IMR-90 (cell line): ENCODE measurements around the gene MTRFR. TPM values are rescaled to one million over a fixed set of nuclear protein-coding genes. Genes with fewer than 3 reads are reported as not detected.

Source experiments
- ATAC-seq: fragments of 200-7000 bp; cut with Tn5 transposase; 2 replicates; pipeline ENCODE4 v1.9.1; 2020; ENCODE audit warnings: low read depth, mild to moderate bottlenecking, moderate library complexity
- BruUV-seq: library from RNA; stranded (reverse); fragments of 400-500 nt; replicated peaks from 2 replicates; lab custom pipeline; 2021; lab: Mats Ljungman, UMichigan
- CTCF ChIA-PET: fragments of 300-600 bp; formaldehyde crosslinking; extraction: SDS; loops from one replicate; lab custom pipeline; 2021; ENCODE audit warnings: antibody characterized with exemption; lab: Yijun Ruan, JAX
- POLR2A ChIA-PET: fragments of 300-600 bp; sonication (Branson Sonifier 250); formaldehyde crosslinking; loops from one replicate; lab custom pipeline; 2022; ENCODE audit warnings: antibody characterized with exemption; ENCODE audit not compliant: unreplicated experiment; lab: Charles Lee
- DNase-seq: peaks from one replicate; pipeline ENCODE4 v3.0.0; 2013
- H2AFZ ChIP-seq: replicated peaks from 2 replicates; pipeline ENCODE3; 2013; ENCODE audit warnings: low read length, mild to moderate bottlenecking; ENCODE audit not compliant: poor library complexity
- H2AK5ac ChIP-seq: 2 replicates; pipeline ENCODE4 v1.6.1; 2013; ENCODE audit warnings: low read depth, low read length, inconsistent platforms
- H2AK9ac ChIP-seq: replicated peaks from 2 replicates; pipeline ENCODE3; 2013; ENCODE audit warnings: mild to moderate bottlenecking, low read depth, low read length, moderate library complexity; ENCODE audit not compliant: poor library complexity
- H2BK120ac ChIP-seq: 2 replicates; pipeline ENCODE4 v1.6.1; 2013; ENCODE audit warnings: low read depth, low read length, inconsistent platforms
- H2BK15ac ChIP-seq: 3 replicates; pipeline ENCODE4 v1.6.1; 2013; ENCODE audit warnings: low read depth, low read length, inconsistent platforms
- H2BK20ac ChIP-seq: 2 replicates; pipeline ENCODE4 v1.6.1; 2013; ENCODE audit warnings: low read depth, mild to moderate bottlenecking, inconsistent platforms, low read length, moderate library complexity
- H2BK5ac ChIP-seq: 2 replicates; pipeline ENCODE4 v1.6.1; 2013; ENCODE audit warnings: mild to moderate bottlenecking, low read depth, low read length, inconsistent platforms; ENCODE audit not compliant: poor library complexity, severe bottlenecking
- H3K14ac ChIP-seq: replicated peaks from 2 replicates; pipeline ENCODE4 v1.6.1; 2013; ENCODE audit warnings: low read depth, low read length, inconsistent platforms
- H3K18ac ChIP-seq: 2 replicates; pipeline ENCODE4 v1.6.1; 2013; ENCODE audit warnings: low read depth, low read length, control low read depth
- H3K23ac ChIP-seq: 2 replicates; pipeline ENCODE4 v1.6.1; 2013; ENCODE audit warnings: low read depth, low read length, inconsistent platforms
- H3K27ac ChIP-seq: 2 replicates; pipeline ENCODE4 v1.5.1; 2013; ENCODE audit warnings: mild to moderate bottlenecking, control low read depth, low read length; ENCODE audit not compliant: insufficient read depth
- H3K27me3 ChIP-seq: 2 replicates; pipeline ENCODE4 v1.6.1; 2013; ENCODE audit warnings: low read length; ENCODE audit not compliant: control insufficient read depth, insufficient read depth
- H3K36me3 ChIP-seq: 2 replicates; pipeline ENCODE4 v1.6.1; 2013; ENCODE audit warnings: low read length, mixed read lengths; ENCODE audit not compliant: control insufficient read depth, insufficient read depth
- H3K4ac ChIP-seq: 2 replicates; pipeline ENCODE4 v1.6.1; 2013; ENCODE audit warnings: low read depth, low read length, inconsistent platforms
- H3K4me1 ChIP-seq: 2 replicates; pipeline ENCODE4 v1.6.1; 2013; ENCODE audit warnings: low read length, mixed read lengths; ENCODE audit not compliant: control insufficient read depth, insufficient read depth
- H3K4me2 ChIP-seq: 2 replicates; pipeline ENCODE4 v1.6.1; 2013; ENCODE audit warnings: low read depth, mild to moderate bottlenecking, control low read depth, low read length, moderate library complexity
- H3K4me3 ChIP-seq: 2 replicates; pipeline ENCODE4 v1.5.1; 2013; ENCODE audit warnings: low read depth, mild to moderate bottlenecking, control low read depth, low read length, moderate library complexity; ENCODE audit not compliant: insufficient read depth
- H3K56ac ChIP-seq: 2 replicates; pipeline ENCODE4 v1.6.1; 2013; ENCODE audit warnings: low read length, inconsistent platforms; ENCODE audit not compliant: insufficient read depth; ENCODE audit errors: extremely low read depth
- H3K79me1 ChIP-seq, 2 experiments: 2 replicates each; pipeline ENCODE4 v1.6.1; 2013; ENCODE audit warnings: low read length in 2 of 2, inconsistent platforms in 1 of 2, low read depth in 1 of 2
- H3K9ac ChIP-seq: 2 replicates; pipeline ENCODE4 v1.6.1; 2013; ENCODE audit warnings: low read depth, low read length, control low read depth
- H3K9me1 ChIP-seq: 2 replicates; pipeline ENCODE4 v1.6.1; 2013; ENCODE audit warnings: low read length, inconsistent platforms; ENCODE audit not compliant: insufficient read depth
- H3K9me3 ChIP-seq: 2 replicates; pipeline ENCODE4 v1.6.1; 2013; ENCODE audit warnings: low read length; ENCODE audit not compliant: control insufficient read depth, insufficient read depth
- H4K20me1 ChIP-seq: 2 replicates; pipeline ENCODE4 v1.6.1; 2013; ENCODE audit warnings: low read length, inconsistent platforms; ENCODE audit not compliant: insufficient read depth
- H4K5ac ChIP-seq: 2 replicates; pipeline ENCODE4 v1.6.1; 2013; ENCODE audit warnings: mild to moderate bottlenecking, low read depth, low read length, control low read depth
- H4K8ac ChIP-seq, 2 experiments: 2 replicates each; pipeline ENCODE4 v1.6.1; 2013; ENCODE audit warnings: low read depth in 2 of 2, low read length in 2 of 2, control low read depth in 1 of 2, inconsistent platforms in 1 of 2
- H4K91ac ChIP-seq: 2 replicates; pipeline ENCODE4 v1.6.1; 2013; ENCODE audit warnings: low read depth, low read length, inconsistent platforms; ENCODE audit not compliant: insufficient read depth
- BHLHE40 ChIP-seq: fragments of 150-350 bp; IDR thresholded peaks from 2 replicates; pipeline ENCODE4 v1.6.1; 2016; ENCODE audit warnings: mild to moderate bottlenecking, low read depth, low read length
- CHD1 ChIP-seq: IDR thresholded peaks from 2 replicates; pipeline ENCODE4 v1.6.1; 2012; ENCODE audit warnings: low read depth, low read length, improper control_type of control experiment
- MAFK ChIP-seq: IDR thresholded peaks from 2 replicates; pipeline ENCODE4 v1.6.1; 2012; ENCODE audit warnings: low read depth, low read length, improper control_type of control experiment
- MAZ ChIP-seq: IDR thresholded peaks from 2 replicates; pipeline ENCODE4 v1.6.1; 2012; ENCODE audit warnings: low read depth, mild to moderate bottlenecking, low read length, improper control_type of control experiment, moderate library complexity, borderline replicate concordance
- MXI1 ChIP-seq: IDR thresholded peaks from 2 replicates; pipeline ENCODE4 v1.6.1; 2012; ENCODE audit warnings: low read depth, mild to moderate bottlenecking, low read length, moderate library complexity, borderline replicate concordance
- NFE2L2 ChIP-seq: fragments of 150-350 bp; IDR thresholded peaks from 2 replicates; pipeline ENCODE4 v1.6.1; 2016; ENCODE audit warnings: low read depth, mild to moderate bottlenecking, low read length
- POLR2A ChIP-seq: IDR thresholded peaks from 2 replicates; pipeline ENCODE4 v1.6.1; 2012; ENCODE audit warnings: mild to moderate bottlenecking, low read depth, low read length
- RAD21 ChIP-seq: IDR thresholded peaks from 2 replicates; pipeline ENCODE4 v1.6.1; 2012; ENCODE audit warnings: low read length, improper control_type of control experiment
- WGBS, 2 experiments: methylation state at CpG; one replicate each; pipeline versions ENCODE4 v1.1.5 to v1.1.7; 2013; ENCODE audit warnings: missing lambda C conversion rate in 2 of 2; ENCODE audit not compliant: insufficient read length in 1 of 2; ENCODE audit errors: extremely low coverage in 2 of 2; 5-methylcytosine and 5-hydroxymethylcytosine counted together
- dilution Hi-C: fragments of 300-500 bp; cut with HindIII; formaldehyde crosslinking; loops from one replicate; pipeline ENCODE4 v1.14.3; 2018; ENCODE audit warnings: low sequenced_read_pairs; ENCODE audit not compliant: unreplicated experiment
- in situ Hi-C: fragments of 300-500 bp; cut with MboI; formaldehyde crosslinking; loops from 3 replicates; pipeline ENCODE4 v1.14.3; 2019; ENCODE audit warnings: low sequenced_read_pairs, inconsistent platforms, mixed read lengths
- intact Hi-C: fragments of 100-400 bp; cut with micrococcal nuclease; formaldehyde crosslinking; loops from 2 replicates; pipeline ENCODE4 v1.10.0; 2022
- polyA plus RNA-seq, 3 experiments: library from polyadenylated mRNA; depleted of rRNA; stranded (reverse); fragments of >200 nt; gene quantifications; 2 replicates each; pipeline ENCODE4 v1.2.3, GENCODE V29; 2012; ENCODE audit warnings: low replicate concordance in 1 of 3
- total RNA-seq: library from RNA; depleted of rRNA; stranded (reverse); fragments of >200 nt; gene quantifications from 2 replicates; pipeline ENCODE4 v1.2.3, GENCODE V29; 2012
- TF ChIP-seq, protein P1 (sequence below): fragments of 150-350 bp; IDR thresholded peaks from 2 replicates; pipeline ENCODE4 v1.6.1; 2016; ENCODE audit warnings: low read depth, mild to moderate bottlenecking, low read length, moderate library complexity, borderline replicate concordance
- TF ChIP-seq, protein P2 (sequence below): conservative IDR thresholded peaks from 2 replicates; pipeline ENCODE4 v1.5.1; 2012; ENCODE audit warnings: mild to moderate bottlenecking, low read depth, low read length, improper control_type of control experiment

MTRFR gene
- total and polyA plus RNA-seq, 2 of the 4 experiments (the other 2 are of a cell fraction) = 8.6 to 10.2 TPM

DNA sequence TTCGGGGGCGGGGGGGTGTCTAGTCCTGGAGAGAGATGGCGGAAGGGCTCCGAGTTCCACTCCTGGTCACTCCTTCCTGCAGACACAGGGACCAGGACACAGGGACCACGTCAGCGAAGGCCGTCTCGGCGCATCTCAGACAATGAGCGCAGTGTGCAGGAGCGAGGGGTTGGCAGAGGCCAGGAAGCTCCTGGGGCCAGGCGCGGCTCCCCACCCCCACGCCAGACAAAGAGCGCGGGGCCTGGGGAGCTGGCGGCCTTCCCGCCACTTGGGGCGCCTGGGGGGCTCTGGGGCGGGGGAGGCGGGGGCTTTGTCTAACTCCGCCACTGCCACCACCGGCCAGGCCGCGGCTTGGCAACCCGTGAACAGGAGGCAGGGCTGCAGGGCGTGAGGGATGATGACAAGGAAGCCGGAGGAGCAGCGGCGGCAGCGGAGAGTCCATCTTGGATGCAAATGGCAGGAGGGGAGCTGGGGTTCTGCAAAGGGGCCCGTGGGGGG is 36.2 kb downstream of the MTRFR start:
- in situ Hi-C loops = no loop called here
- Histone ChIP-seq H3K56ac (peak overlapping the region; percentile 98), H3K36me3 (peaks cover 26% of the 10 kb centered on the region), H3K4ac (peak overlapping the region; percentile 99), H2BK120ac (peak overlapping the region; percentile 53; the same call in 1 of the 2 replicates), H3K9me1 (peaks cover 18% of the 10 kb centered on the region), H3K18ac (peak overlapping the region; percentile 36; the same call in 1 of the 2 replicates), H3K4me1 (peaks cover 17% of the 10 kb centered on the region), H3K27me3 (no peaks in the 10 kb centered on the region), H2AFZ (peak overlapping the region; percentile 90), H3K4me2 (peak overlapping the region; percentile 91), H2AK5ac (peak overlapping the region; percentile 96), H4K8ac (peak overlapping the region; percentile 91 to 97), H4K20me1 (peaks cover 49% of the 10 kb centered on the region), H2AK9ac (peak overlapping the region; percentile 99), H3K14ac (peak overlapping the region; percentile 100), H2BK15ac (0 out of 3 replicates have a peak overlapping the region, but pooled peaks have one; percentile 54), H3K23ac (peak overlapping the region; percentile 98; the same call in 1 of the 2 replicates), H3K4me3 (peak overlapping the region; percentile 74), H3K9me3 (no peaks in the 10 kb centered on the region), H2BK5ac (peak overlapping the region; percentile 87), H3K79me1 (peaks cover 9 to 51% of the 10 kb centered on the region in 2 experiments; a peak in 2 of 4 replicates), H3K9ac (peak overlapping the region; percentile 90), H4K91ac (peak overlapping the region; percentile 96), H2BK20ac (no peak overlapping the region), H4K5ac (peak overlapping the region; percentile 87), H3K27ac (peak overlapping the region; percentile 85)
- TF ChIP-seq NFE2L2 (no peak), RAD21 (no peak), MXI1 (0 out of 2 replicates have a peak, but pooled peaks have one; percentile 9), CHD1 (no peak), MAFK (no peak), POLR2A (peak; percentile 21; the same call in 1 of the 2 replicates), BHLHE40 (no peak), MAZ (peak; percentile 31; the same call in 1 of the 2 replicates)
- TF ChIP-seq, protein P1, sequence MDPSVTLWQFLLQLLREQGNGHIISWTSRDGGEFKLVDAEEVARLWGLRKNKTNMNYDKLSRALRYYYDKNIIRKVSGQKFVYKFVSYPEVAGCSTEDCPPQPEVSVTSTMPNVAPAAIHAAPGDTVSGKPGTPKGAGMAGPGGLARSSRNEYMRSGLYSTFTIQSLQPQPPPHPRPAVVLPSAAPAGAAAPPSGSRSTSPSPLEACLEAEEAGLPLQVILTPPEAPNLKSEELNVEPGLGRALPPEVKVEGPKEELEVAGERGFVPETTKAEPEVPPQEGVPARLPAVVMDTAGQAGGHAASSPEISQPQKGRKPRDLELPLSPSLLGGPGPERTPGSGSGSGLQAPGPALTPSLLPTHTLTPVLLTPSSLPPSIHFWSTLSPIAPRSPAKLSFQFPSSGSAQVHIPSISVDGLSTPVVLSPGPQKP = no peak
- TF ChIP-seq, protein P2, sequence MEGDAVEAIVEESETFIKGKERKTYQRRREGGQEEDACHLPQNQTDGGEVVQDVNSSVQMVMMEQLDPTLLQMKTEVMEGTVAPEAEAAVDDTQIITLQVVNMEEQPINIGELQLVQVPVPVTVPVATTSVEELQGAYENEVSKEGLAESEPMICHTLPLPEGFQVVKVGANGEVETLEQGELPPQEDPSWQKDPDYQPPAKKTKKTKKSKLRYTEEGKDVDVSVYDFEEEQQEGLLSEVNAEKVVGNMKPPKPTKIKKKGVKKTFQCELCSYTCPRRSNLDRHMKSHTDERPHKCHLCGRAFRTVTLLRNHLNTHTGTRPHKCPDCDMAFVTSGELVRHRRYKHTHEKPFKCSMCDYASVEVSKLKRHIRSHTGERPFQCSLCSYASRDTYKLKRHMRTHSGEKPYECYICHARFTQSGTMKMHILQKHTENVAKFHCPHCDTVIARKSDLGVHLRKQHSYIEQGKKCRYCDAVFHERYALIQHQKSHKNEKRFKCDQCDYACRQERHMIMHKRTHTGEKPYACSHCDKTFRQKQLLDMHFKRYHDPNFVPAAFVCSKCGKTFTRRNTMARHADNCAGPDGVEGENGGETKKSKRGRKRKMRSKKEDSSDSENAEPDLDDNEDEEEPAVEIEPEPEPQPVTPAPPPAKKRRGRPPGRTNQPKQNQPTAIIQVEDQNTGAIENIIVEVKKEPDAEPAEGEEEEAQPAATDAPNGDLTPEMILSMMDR = 0 out of 2 replicates have a peak, but pooled peaks have one; percentile 7
- 11% methylated on average over 5 of the region's 32 CpGs; no CpG with 5 or more reads in 1 of the 2 experiments for WGBS, 2 experiments
- peak; percentile 31 for ATAC-seq
- POLR2A ChIA-PET = interaction anchor here (0.6 to 0.7 kb wide), 2 partner anchors 9 to 13 kb away, joined by 9 to 10 read pairs; no protein-coding TSS in a partner anchor
- CTCF ChIA-PET = interaction anchor here (0.5 to 0.6 kb wide), 2 partner anchors 52 to 318 kb away, joined by 3 to 4 read pairs; no protein-coding TSS in a partner anchor
- no TSS peak for BruUV-seq
- intact Hi-C loops = no loop called here
- peak; percentile 61 for DNase-seq
- dilution Hi-C loops = no loop called here
